K562 (cell line): Measurements from ENCODE around the gene TRIM14. TPM values are rescaled to one million over a fixed set of nuclear protein-coding genes. Genes with fewer than 3 reads are reported as not detected.
A peak's percentile ranks its signal among the peaks of the same experiment; 100 is the strongest.

Source experiments
- ATAC-seq: fragments of 200-7000 bp; cut with Tn5 transposase; 3 replicates; pipeline ENCODE4 v1.9.1; 2020; ENCODE audit warnings: moderate library complexity
- BruUV-seq: library from RNA; stranded (reverse); fragments of 400-500 nt; replicated peaks from 2 replicates; lab custom pipeline; 2021; lab: Mats Ljungman, UMichigan
- CTCF ChIA-PET: fragments of 300-600 bp; formaldehyde crosslinking; extraction: SDS; loops from one replicate; lab custom pipeline; 2021; ENCODE audit warnings: low intra/inter-chr PET ratio; lab: Yijun Ruan, JAX
- POLR2A ChIA-PET: fragments of 300-600, 350-650 bp; sonication (Branson Sonifier 250); formaldehyde crosslinking; extraction: SDS; loops from one replicate; lab custom pipeline; 2021; ENCODE audit warnings: antibody characterized with exemption, inconsistent platforms; lab: Yijun Ruan, JAX
- DNase-seq, 4 experiments: peaks; one replicate each; pipeline versions ENCODE4 v3.0.0 to v3.0.0-alpha.2; 2011 to 2018; ENCODE audit warnings: low spot score in 3 of 4, mixed read lengths in 3 of 4; ENCODE audit errors: extremely low read depth in 1 of 4
- FAIRE-seq: peaks from 2 replicates; lab custom pipeline; 2011; peaks lifted over from hg19 to GRCh38; lab: Jason Lieb, UNC
- H2AFZ ChIP-seq: 2 replicates; pipeline ENCODE4 v1.6.0; 2011; ENCODE audit warnings: low read depth, low read length, control low read depth, inconsistent platforms
- H3K27ac ChIP-seq: fragments of 200-600 bp; 3 replicates; pipeline ENCODE4 v1.8.0; 2011; ENCODE audit warnings: low read depth, mild to moderate bottlenecking, control low read depth, inconsistent platforms, low read length, moderate library complexity, mixed read lengths; ENCODE audit errors: extremely low read depth
- H3K27me3 ChIP-seq, 2 experiments: fragments of 300-600 bp in 1 of 2; 2 replicates in 1 of 2; 3 replicates in 1 of 2; pipeline versions ENCODE4 v1.6.0 to v1.8.0; 2011; ENCODE audit warnings: inconsistent platforms in 2 of 2, low read length in 2 of 2, mild to moderate bottlenecking in 1 of 2, mixed read lengths in 1 of 2, moderate library complexity in 1 of 2; ENCODE audit not compliant: control insufficient read depth in 2 of 2, insufficient read depth in 2 of 2
- H3K36me3 ChIP-seq: fragments of 300-600 bp; 3 replicates; pipeline ENCODE4 v1.8.0; 2011; ENCODE audit warnings: mild to moderate bottlenecking, low read length, inconsistent platforms; ENCODE audit not compliant: control insufficient read depth, insufficient read depth
- H3K4me1 ChIP-seq, 2 experiments: fragments of 200-600 bp in 1 of 2; replicated peaks in 1 of 2; 2 replicates in 1 of 2; 3 replicates in 1 of 2; pipeline versions ENCODE4 v1.5.1 to v1.8.0; 2011; ENCODE audit warnings: inconsistent platforms in 2 of 2, low read length in 2 of 2, mild to moderate bottlenecking in 1 of 2, mixed read lengths in 1 of 2, moderate library complexity in 1 of 2; ENCODE audit not compliant: control insufficient read depth in 2 of 2, insufficient read depth in 2 of 2
- H3K4me2 ChIP-seq: 2 replicates; pipeline ENCODE4 v1.6.1; 2011; ENCODE audit warnings: low read length, control low read depth, inconsistent platforms, mixed read lengths; ENCODE audit not compliant: insufficient read depth
- H3K4me3 ChIP-seq: fragments of 200-600 bp; sonication (generic), shearing (Covaris generic); 2 replicates; pipeline ENCODE4 v1.5.1; 2016; ENCODE audit warnings: control low read depth, inconsistent platforms
- H3K79me2 ChIP-seq: fragments of 200-600 bp; 3 replicates; pipeline ENCODE4 v1.8.0; 2011; ENCODE audit warnings: low read length, inconsistent platforms; ENCODE audit not compliant: control insufficient read depth, insufficient read depth
- H3K9ac ChIP-seq, 2 experiments: 2 replicates each; pipeline versions ENCODE4 v1.6.0 to v1.6.1; 2011; ENCODE audit warnings: low read depth in 2 of 2, low read length in 2 of 2, control low read depth in 1 of 2, inconsistent platforms in 1 of 2, mild to moderate bottlenecking in 1 of 2, mixed read lengths in 1 of 2; ENCODE audit not compliant: insufficient read depth in 1 of 2
- H3K9me1 ChIP-seq: one replicate; pipeline ENCODE4 v1.6.0; 2011; ENCODE audit warnings: inconsistent platforms, mild to moderate bottlenecking, low read length, moderate library complexity; ENCODE audit not compliant: control insufficient read depth, insufficient read depth
- H3K9me3 ChIP-seq: replicated peaks from 2 replicates; pipeline ENCODE4 v1.5.1; 2011; ENCODE audit warnings: low read depth, low read length, inconsistent platforms; ENCODE audit not compliant: control insufficient read depth, insufficient read depth
- H4K20me1 ChIP-seq: replicated peaks from 2 replicates; pipeline ENCODE4 v1.6.1; 2011; ENCODE audit warnings: low read length, inconsistent platforms, mixed read lengths; ENCODE audit not compliant: control insufficient read depth, insufficient read depth
- ATF1 ChIP-seq, 2 experiments: fragments of 450-650 bp in 1 of 2; IDR thresholded peaks; 2 replicates each; pipeline ENCODE4 v1.6.1; 2016; ENCODE audit warnings: missing compliant biosample characterization in 1 of 2, missing genetic modification characterization in 1 of 2
- ATF3 ChIP-seq, 2 experiments: fragments of 450-650 bp in 1 of 2; sonication (generic) in 1 of 2; formaldehyde crosslinking in 1 of 2; IDR thresholded peaks in 1 of 2; conservative IDR thresholded peaks in 1 of 2; 2 replicates each; pipeline versions ENCODE4 v1.6.1 to v1.8.1; 2016 to 2023; ENCODE audit warnings: mild to moderate bottlenecking in 2 of 2, moderate library complexity in 2 of 2, inconsistent platforms in 1 of 2, missing genetic modification reagents in 1 of 2
- BHLHE40 ChIP-seq: IDR thresholded peaks from 2 replicates; pipeline ENCODE4 v1.6.1; 2011; ENCODE audit warnings: low read length, improper control_type of control experiment
- BRD9 ChIP-seq: fragments of 450-650 bp; IDR thresholded peaks from 2 replicates; pipeline ENCODE4 v1.6.1; 2018; ENCODE audit warnings: low read depth; ENCODE audit not compliant: partially characterized antibody
- CBFB ChIP-seq: sonication (generic); formaldehyde crosslinking; IDR thresholded peaks from 2 replicates; pipeline ENCODE4 v1.4.0; 2020; ENCODE audit warnings: mild to moderate bottlenecking, missing genetic modification reagents
- CHD1 ChIP-seq: fragments of 200-600 bp; sonication (generic); IDR thresholded peaks from one replicate; pipeline ENCODE4 v1.6.1; 2012; ENCODE audit warnings: mild to moderate bottlenecking, moderate library complexity, low read length, inconsistent platforms
- DDX20 ChIP-seq: fragments of 450-650 bp; IDR thresholded peaks from 2 replicates; pipeline ENCODE4 v1.6.1; 2016; ENCODE audit warnings: missing genetic modification characterization, low read depth, mild to moderate bottlenecking, missing compliant biosample characterization, moderate library complexity
- DEAF1 ChIP-seq: fragments of 450-650 bp; formaldehyde crosslinking; IDR thresholded peaks from 2 replicates; pipeline ENCODE4 v1.4.0; 2020; ENCODE audit warnings: mild to moderate bottlenecking, moderate library complexity
- MCM3 ChIP-seq: fragments of 450-650 bp; IDR thresholded peaks from 2 replicates; pipeline ENCODE4 v1.6.1; 2016
- PATZ1 ChIP-seq: fragments of 250-450 bp; sonication (Bioruptor Pico); IDR thresholded peaks from 2 replicates; pipeline ENCODE4 v1.5.0; 2020; ENCODE audit warnings: mild to moderate bottlenecking, borderline replicate concordance
- POLR2AphosphoS5 ChIP-seq: IDR thresholded peaks from 2 replicates; pipeline ENCODE4 v1.6.1; 2011; ENCODE audit warnings: mild to moderate bottlenecking, low read depth, low read length, moderate library complexity; ENCODE audit not compliant: control insufficient read depth, insufficient read depth
- RUNX1 ChIP-seq: sonication (generic); IDR thresholded peaks from 2 replicates; pipeline ENCODE4 v1.6.1; 2016; ENCODE audit warnings: antibody characterized with exemption, low read depth
- SNIP1 ChIP-seq: fragments of 450-650 bp; IDR thresholded peaks from 2 replicates; pipeline ENCODE4 v1.7.1; 2017; ENCODE audit warnings: low read depth, mild to moderate bottlenecking
- TCF7 ChIP-seq: sonication (generic); IDR thresholded peaks from 2 replicates; pipeline ENCODE4 v1.6.1; 2016; ENCODE audit warnings: antibody characterized with exemption, borderline replicate concordance
- YBX1 ChIP-seq: fragments of 450-650 bp; IDR thresholded peaks from 2 replicates; pipeline ENCODE4 v1.7.1; 2016; ENCODE audit warnings: mild to moderate bottlenecking
- WGBS: fragments of 100-300 bp; shearing (Covaris generic); methylation state at CpG from one replicate; pipeline ENCODE4 v1.1.6; 2016; ENCODE audit warnings: low coverage, mixed read lengths; ENCODE audit not compliant: insufficient coverage; ENCODE audit errors: missing lambda C conversion rate; 5-methylcytosine and 5-hydroxymethylcytosine counted together
- in situ Hi-C: fragments of 300-500 bp; cut with MboI; formaldehyde crosslinking; loops from 4 replicates; pipeline ENCODE4 v1.15.0; 2018; ENCODE audit warnings: inconsistent platforms, mixed read lengths
- intact Hi-C: fragments of 100-400 bp; cut with micrococcal nuclease; formaldehyde crosslinking; loops from 2 replicates; pipeline ENCODE4 v1.14.2; 2022
- polyA plus RNA-seq, 8 experiments: library from polyadenylated mRNA; depleted of rRNA in 4 of 8; stranded (reverse) in 5 of 8; unstranded in 3 of 8; fragments of >200 nt; fragmentation: Nextera tagmentation in 2 of 8; fragmentation: Illumina TruSeq in 1 of 8; extraction: Ambion mirVana in 2 of 8; extraction: Trizol in 1 of 8; gene quantifications; 2 replicates each; pipeline versions ENCODE4 v1.2.1 to v1.2.3, GENCODE V29; 2011 to 2014; ENCODE audit warnings: inconsistent platforms in 1 of 8, missing spikeins in 1 of 8
- total RNA-seq, 7 experiments: library from RNA; depleted of rRNA in 6 of 7; stranded (reverse); fragments of >200 nt in 6 of 7; fragmentation: Illumina TruSeq in 2 of 7; extraction: Trizol in 2 of 7; gene quantifications; 2 replicates each; pipeline versions ENCODE4 v1.2.1 to v1.2.3, GENCODE V29; 2011 to 2021; ENCODE audit warnings: low replicate concordance in 1 of 7
- TF ChIP-seq, protein P1 (sequence below): fragments of 250-450 bp; sonication (Bioruptor Pico); IDR thresholded peaks from 2 replicates; pipeline ENCODE4 v1.8.0; 2021; ENCODE audit warnings: moderate library complexity, mild to moderate bottlenecking, inconsistent platforms

The TRIM14 gene
- total and polyA plus RNA-seq, 9 of the 15 experiments (the other 6 are each of a cell fraction or from before 2014, with no cell fraction given), result 7.6 to 41.0 (median 17.9) TPM

- Histone ChIP-seq H3K4me2 (no peak overlapping the region), H3K4me1 (peaks cover 4% of the 10 kb centered on the region in 2 experiments; a peak in 2 of 5 replicates), H3K9me1 (no peaks in the 10 kb centered on the region), H3K27me3 (no peaks in the 10 kb centered on the region), H4K20me1 (peaks cover 8% of the 10 kb centered on the region; the same call in 1 of the 2 replicates), H3K4me3 (no peak overlapping the region), H3K27ac (no peak overlapping the region), H3K36me3 (peaks cover 64% of the 10 kb centered on the region; the same call in 2 of the 3 replicates), H3K9ac (peak overlapping the region in 1 of 2 experiments; percentile 60; a peak in 1 of 4 replicates), H3K79me2 (peaks cover 58% of the 10 kb centered on the region), H2AFZ (no peak overlapping the region), H3K9me3 (no peaks in the 10 kb centered on the region)
- DNase-seq (no peak), FAIRE-seq (no peak), ATAC-seq (no peak)
- ChIA-PET CTCF (no interaction called here), POLR2A (interaction anchor here (0.6 to 3.9 kb wide), 7 partner anchors 9 to 149 kb away, joined by 3 to 30 read pairs (median 4); partner anchors contain the start of genes ANP32B, NANS and TRMO)
- in situ Hi-C loops, result no loop called here
- BruUV-seq, result no TSS peak
- 87% methylated on average over 7 of the region's 9 CpGs for WGBS
- TF ChIP-seq YBX1, result no peak
- no peak for TF ChIP-seq SNIP1
- TF ChIP-seq ATF3 (IDR thresholded peaks at IDR 0.05), result no peak
- TF ChIP-seq ATF3 (CRISPR knock-in tag; conservative IDR thresholded peaks at IDR 0.05), result no peak
- TF ChIP-seq ATF1 (CRISPR knock-in tag; IDR thresholded peaks at IDR 0.05), result no peak
- no peak for TF ChIP-seq ATF1 (tag; IDR thresholded peaks at IDR 0.05)
- no peak for TF ChIP-seq TCF7
- TF ChIP-seq RUNX1, result no peak
- TF ChIP-seq POLR2AphosphoS5, result no peak
- no peak for TF ChIP-seq DEAF1 (CRISPR knock-in tag)
- no peak for TF ChIP-seq BHLHE40
- TF ChIP-seq CHD1, result no peak
- TF ChIP-seq CBFB (CRISPR knock-in tag), result no peak
- no peak for TF ChIP-seq PATZ1 (CRISPR knock-in tag)
- no peak for TF ChIP-seq BRD9
- TF ChIP-seq MCM3, result no peak
- TF ChIP-seq DDX20, result no peak
- TF ChIP-seq, protein P1, sequence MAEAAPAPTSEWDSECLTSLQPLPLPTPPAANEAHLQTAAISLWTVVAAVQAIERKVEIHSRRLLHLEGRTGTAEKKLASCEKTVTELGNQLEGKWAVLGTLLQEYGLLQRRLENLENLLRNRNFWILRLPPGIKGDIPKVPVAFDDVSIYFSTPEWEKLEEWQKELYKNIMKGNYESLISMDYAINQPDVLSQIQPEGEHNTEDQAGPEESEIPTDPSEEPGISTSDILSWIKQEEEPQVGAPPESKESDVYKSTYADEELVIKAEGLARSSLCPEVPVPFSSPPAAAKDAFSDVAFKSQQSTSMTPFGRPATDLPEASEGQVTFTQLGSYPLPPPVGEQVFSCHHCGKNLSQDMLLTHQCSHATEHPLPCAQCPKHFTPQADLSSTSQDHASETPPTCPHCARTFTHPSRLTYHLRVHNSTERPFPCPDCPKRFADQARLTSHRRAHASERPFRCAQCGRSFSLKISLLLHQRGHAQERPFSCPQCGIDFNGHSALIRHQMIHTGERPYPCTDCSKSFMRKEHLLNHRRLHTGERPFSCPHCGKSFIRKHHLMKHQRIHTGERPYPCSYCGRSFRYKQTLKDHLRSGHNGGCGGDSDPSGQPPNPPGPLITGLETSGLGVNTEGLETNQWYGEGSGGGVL (CRISPR knock-in tag), result no peak
- intact Hi-C loops, result no loop called here
These were observed 47.3 kb downstream of the TRIM14 start for GRCh38 chr9:98071737-98072136.
